GM21390 (cell line): ENCODE data around the gene ARL8A.
"Not testable (repeated sequence)": the region's sequence is repeated elsewhere in the genome, so short reads cannot be mapped to it uniquely, and the experiment has no call there.

Experiments
- ATAC-seq: cut with Tn5 transposase; IDR thresholded peaks from one replicate; pipeline ENCODE4 v1.9.1; 2021; ENCODE audit not compliant: unreplicated experiment

Gene ARL8A

GRCh38 chr1:202144402-202145067 is at the start of gene ARL8A:
ARL8A (minus strand) TSS chr1:202144737; CDS start chr1:202144572, 165 bp downstream.
- ATAC-seq: peak; percentile 55

GRCh38 chr1:202194328-202194648 is 49.8 kb upstream of the ARL8A start:
- ATAC-seq: no peak

- ATAC-seq: no peak
Observed at GRCh38 chr1:202193614-202194327, 49.2 kb upstream of the ARL8A start, which contains the start of gene LGR6. LGR6 (plus strand) TSS chr1:202193799; CDS start chr1:202193990, 191 bp downstream.

- peak; percentile 53 for ATAC-seq
Observed at GRCh38 chr1:202192770-202193613, 48.5 kb upstream of the ARL8A start.

- ATAC-seq: not testable (repeated sequence)
Observed at GRCh38 chr1:202191391-202191790, 46.9 kb upstream of the ARL8A start.

GRCh38 chr1:202189918-202190715 is 45.6 kb upstream of the ARL8A start:
- no peak for ATAC-seq

GRCh38 chr1:202189001-202189790 is 44.7 kb upstream of the ARL8A start:
- no peak for ATAC-seq

GRCh38 chr1:202187697-202188407 is 43.3 kb upstream of the ARL8A start:
- ATAC-seq: no peak

GRCh38 chr1:202187041-202187671 is 42.6 kb upstream of the ARL8A start:
- ATAC-seq: no peak

- no peak for ATAC-seq
Observed at GRCh38 chr1:202186327-202186726, 41.8 kb upstream of the ARL8A start.

- no peak for ATAC-seq
Observed at GRCh38 chr1:202184750-202185460, 40.4 kb upstream of the ARL8A start.

GRCh38 chr1:202182040-202182877 is 37.7 kb upstream of the ARL8A start:
- no peak for ATAC-seq

- ATAC-seq: no peak
Observed at GRCh38 chr1:202181586-202181985, 37.0 kb upstream of the ARL8A start.

- ATAC-seq: not testable (repeated sequence)
Observed at GRCh38 chr1:202180751-202181139, 36.2 kb upstream of the ARL8A start.

- ATAC-seq: no peak
Observed at GRCh38 chr1:202179828-202180750, 35.6 kb upstream of the ARL8A start.
